PFSK-1 (cell line): ENCODE data around the gene CC2D2B.

ENCODE experiments used
- POLR2AphosphoS5 ChIP-seq: IDR thresholded peaks from 2 replicates; pipeline ENCODE4 v1.6.1; 2012; ENCODE audit warnings: low read depth, mild to moderate bottlenecking, control low read depth, low read length, moderate library complexity
- SIN3A ChIP-seq: IDR thresholded peaks from 2 replicates; pipeline ENCODE4 v1.6.1; 2012; ENCODE audit warnings: mild to moderate bottlenecking, low read length, moderate library complexity, borderline replicate concordance; ENCODE audit not compliant: insufficient read depth
- TAF1 ChIP-seq: IDR thresholded peaks from 2 replicates; pipeline ENCODE4 v1.6.1; 2012; ENCODE audit warnings: low read length, control low read depth, borderline replicate concordance; ENCODE audit not compliant: insufficient read depth

- no peak for TF ChIP-seq POLR2AphosphoS5
- TF ChIP-seq TAF1: no peak
- no peak for TF ChIP-seq SIN3A
Measured at GRCh38 chr10:95864906-95865813, 42.6 kb upstream of the CC2D2B start.
